Measurements from ENCODE around the gene PPP2R2C.

The PPP2R2C gene

DNA sequence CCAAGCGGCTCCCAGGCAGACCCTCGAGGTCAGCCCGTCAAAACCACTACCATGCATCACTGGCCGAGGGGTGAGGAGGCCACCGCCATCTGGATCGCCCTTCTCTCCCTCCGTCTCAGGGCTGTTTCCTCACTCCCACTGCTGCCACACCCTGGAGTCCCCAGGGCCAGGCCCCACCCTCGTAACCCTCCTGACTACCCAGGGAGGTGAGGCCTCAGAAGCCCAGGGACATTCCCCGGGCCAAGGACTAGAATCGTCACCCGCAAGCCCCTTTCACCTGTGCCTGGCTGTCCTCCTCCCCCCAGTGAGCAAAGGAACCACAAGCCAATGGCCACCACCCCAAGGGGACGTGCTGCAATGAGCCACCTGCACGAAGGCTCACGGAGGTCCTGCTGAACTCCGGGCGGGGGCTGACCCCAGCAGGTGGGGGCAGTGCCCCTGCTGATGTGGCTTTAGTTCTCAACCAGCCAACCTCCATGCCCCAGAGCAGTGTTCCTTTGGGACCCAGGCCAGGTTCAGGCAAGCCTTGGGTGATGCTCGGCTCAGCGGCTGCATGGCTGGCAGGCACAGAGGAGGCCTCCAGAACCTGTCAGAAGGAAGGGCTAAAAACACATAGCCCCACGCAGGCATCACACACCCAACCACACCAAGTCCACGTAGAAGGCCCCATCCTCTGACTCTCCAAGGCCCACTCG is 23.8 kb downstream of the PPP2R2C start:
- DNase-seq (ENCODE audit: low read depth), result no peak

DNA sequence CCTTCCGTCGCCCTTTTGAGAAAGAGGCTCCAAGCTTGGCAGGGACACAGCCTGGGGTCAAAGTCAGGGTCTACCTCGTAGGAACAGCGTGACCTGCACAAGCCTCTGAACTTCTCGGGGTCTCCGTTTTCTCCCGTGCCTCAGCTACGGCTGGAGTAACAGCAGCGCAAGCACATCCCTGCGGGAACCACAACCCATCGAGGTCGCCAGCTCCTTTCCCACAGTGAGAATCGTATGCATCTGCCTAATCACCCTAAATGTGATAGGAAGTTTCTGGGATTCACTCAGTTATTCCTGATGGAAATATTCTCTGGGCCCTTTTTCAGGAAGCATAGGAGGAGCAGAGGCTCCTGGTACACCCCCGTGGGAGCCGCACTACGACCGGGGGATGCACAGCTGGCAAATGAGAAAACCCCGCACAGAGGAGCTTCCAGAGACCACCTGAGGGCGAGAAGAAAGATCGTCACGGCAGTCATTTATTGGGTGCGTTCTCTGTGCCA is 24.7 kb downstream of the PPP2R2C start:
- no peak for DNase-seq (ENCODE audit: low read depth)

DNA sequence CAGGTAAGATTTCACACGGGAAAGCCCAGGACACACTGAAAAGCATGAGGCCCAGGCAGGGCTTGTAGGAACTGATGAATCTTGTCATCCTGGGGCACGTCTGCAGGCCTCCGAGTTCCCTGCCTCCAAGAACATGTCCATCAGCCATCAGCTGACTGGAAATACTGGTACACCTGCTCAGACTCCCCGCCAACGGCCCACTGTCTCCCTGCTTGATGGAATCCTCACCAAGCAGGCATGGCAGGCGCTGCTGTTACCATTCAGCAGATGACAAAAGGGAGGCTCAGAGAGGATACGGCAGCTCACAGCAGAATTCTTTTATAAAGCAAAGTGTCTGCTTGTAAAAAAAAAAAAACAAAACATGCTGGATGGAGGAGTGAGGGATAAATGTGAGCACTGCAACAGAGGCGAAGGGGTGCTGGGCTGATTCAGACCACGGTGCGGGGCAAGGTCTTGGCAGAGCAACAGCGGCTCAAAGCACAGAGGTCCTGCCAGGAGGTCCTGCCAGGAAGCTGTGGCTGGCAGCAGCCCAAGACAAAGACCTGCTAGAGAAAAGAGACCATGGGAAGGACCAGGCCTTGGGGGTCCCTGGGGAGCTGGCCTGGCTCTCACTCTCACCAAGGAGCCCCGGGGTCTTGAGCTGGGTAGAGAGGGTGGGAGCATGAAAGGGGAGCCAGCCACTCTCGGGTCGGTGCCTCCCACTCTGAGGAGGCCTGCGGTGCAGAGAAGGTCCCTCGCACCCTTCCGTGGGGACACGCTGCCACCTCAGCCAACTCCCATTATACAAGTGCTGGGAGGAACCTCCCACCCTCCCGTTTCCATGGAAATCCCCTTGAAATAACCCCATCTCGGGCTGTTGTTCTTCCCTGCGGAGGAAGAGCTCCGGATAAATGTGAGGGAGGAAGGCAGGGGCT is 25.6 kb downstream of the PPP2R2C start:
- DNase-seq (ENCODE audit: low read depth), result no peak

DNA sequence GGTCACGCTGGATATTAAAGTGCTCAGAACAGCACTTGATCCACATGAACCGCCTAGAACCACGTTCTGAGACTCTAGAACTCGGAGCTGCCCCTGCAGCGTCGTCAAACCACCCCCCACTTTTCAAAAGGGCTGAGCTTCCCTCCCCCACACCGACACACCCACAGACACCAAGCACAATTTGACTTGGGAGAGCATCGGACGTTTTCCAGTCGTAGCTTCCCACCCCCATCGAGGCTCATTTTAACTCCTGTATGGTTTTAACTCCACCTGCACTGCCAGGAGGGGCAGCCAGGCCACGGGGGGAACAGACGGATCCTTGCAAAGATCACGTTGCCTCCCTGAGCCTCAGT is 26.3 kb downstream of the PPP2R2C start:
- no peak for DNase-seq (ENCODE audit: low read depth)

DNA sequence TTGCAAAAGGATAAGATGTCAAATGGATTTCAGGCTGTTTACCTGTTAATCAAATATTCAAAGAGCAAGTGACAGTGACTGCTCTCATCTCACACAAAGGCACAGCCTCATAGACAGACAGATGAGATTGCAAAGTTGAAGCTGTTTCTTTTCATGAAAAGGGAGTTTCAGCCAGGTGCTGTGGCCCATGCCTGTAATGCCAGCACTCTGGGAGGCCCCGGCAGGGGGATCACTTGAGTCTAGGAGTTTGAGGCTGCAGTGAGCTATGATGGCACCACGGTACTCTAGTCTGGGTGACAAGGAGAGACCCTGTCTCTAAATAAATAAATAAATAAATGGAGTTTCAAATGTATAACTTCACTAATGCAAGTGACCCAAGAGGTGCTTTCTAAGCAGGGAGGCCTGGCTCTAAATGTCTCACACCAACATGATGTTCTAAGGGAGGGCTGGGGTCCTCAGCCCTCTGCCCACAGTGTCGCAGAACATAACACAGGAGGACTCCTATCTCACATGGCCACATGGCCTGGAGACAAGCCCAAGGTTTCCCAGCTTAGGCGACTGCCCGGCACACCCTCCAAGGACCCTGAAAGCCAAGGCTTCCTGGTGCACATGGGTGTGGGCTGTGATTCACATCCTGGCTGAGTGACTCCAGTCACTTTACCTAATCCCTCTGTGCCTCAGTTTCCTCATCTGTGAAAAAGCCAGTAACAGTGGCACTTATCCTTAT is 26.8 kb downstream of the PPP2R2C start:
- no peak for DNase-seq (ENCODE audit: low read depth)

- no peak for DNase-seq (ENCODE audit: low read depth)
Observed at GRCh38 chr4:6444582-6444981, 27.8 kb downstream of the PPP2R2C start.

GRCh38 chr4:6443035-6444023 is 29.1 kb downstream of the PPP2R2C start:
- no peak for DNase-seq (ENCODE audit: low read depth)

- no peak for DNase-seq (ENCODE audit: low read depth)
Observed at GRCh38 chr4:6442555-6442954, 29.9 kb downstream of the PPP2R2C start.

DNA sequence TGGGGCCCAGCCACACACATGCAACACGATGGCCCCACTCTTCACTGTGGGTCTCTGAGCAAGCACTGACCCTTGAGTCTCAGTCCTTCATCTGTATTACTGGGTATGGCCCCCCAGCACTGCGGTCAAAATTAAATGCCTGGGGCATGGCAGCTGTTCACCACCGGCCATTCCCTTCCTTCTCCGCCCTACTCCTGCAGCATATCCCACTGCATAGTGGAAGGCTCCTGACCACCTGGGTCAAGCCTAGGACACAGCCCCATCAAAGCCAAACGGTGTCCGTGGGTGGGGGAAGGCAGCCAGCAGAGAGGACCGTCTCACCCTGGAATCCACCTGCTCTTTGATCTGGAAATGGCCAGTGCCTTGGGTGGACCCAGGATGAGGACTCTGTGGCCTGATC is 30.7 kb downstream of the PPP2R2C start:
- no peak for DNase-seq (ENCODE audit: low read depth)

DNA sequence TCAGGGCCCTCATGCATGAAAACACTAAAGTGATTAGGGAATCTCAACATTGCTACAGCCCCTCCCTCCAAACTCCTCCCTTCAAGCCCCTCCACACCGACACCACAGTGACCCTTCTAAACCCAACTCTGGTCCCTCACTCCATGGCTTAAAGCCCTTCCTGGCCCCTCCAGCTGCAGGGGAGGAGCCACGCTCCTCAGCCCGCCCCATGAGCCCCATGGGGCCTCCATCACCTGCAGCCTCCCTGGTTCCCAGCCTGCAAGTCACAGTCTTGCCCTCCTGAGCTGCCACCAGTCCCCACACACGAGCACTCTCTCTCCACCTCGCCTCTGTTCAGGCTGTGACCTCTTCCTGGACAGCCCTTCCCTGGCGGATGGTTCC is 31.2 kb downstream of the PPP2R2C start:
- DNase-seq (ENCODE audit: low read depth), result no peak

- DNase-seq (ENCODE audit: low read depth), result no peak
Observed at GRCh38 chr4:6440506-6441201, 31.8 kb downstream of the PPP2R2C start.

DNA sequence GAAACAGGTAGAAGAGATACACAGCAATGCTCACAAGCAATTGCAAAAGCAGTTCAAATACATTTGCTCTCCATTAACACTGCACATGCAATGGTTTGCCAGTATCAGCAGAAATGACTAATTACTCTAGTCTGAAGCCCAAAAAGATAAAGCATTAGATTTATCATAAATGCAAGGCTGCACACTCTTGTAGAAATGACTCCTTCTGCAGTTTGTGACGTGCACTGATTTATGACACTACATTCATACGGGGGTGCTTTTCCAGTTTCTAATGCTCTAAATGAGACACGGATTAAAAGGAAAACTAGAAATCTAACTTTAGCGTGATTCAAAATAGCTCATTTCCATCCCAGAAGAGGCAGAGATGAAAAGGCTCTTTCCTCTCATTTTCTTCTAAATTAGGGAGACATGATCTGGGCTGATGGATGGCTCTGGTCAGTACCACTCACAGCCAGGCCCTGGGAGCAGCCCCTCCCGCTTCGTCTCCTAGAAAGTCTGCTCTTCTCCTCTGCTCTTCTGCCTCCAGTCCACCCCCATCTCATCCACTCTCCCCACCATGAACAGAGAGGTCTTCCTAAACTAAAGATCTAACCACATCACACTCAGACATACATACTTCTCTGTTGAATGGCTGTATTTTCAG is 33.2 kb downstream of the PPP2R2C start:
- no peak for DNase-seq (ENCODE audit: low read depth)

DNA sequence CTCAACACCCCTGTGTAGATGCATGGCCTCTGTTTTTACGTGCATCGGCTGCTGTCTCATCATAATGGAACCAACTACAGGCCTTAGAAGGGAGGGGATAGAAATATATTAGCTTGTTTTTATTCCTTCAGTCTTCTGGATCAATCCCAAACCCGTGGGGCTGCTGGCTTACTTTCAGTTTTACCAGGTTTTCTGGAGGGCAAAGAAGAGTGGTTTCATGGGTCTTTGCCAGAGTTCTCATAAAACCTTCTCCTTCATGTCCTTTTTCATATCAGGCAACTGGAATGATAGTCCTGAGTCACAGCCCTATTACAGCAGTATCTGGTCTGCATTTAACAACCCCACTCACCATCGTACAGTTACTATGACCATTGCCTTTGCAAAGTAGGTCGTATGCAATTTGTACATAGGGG is 34.6 kb downstream of the PPP2R2C start:
- DNase-seq (ENCODE audit: low read depth), result no peak

DNA sequence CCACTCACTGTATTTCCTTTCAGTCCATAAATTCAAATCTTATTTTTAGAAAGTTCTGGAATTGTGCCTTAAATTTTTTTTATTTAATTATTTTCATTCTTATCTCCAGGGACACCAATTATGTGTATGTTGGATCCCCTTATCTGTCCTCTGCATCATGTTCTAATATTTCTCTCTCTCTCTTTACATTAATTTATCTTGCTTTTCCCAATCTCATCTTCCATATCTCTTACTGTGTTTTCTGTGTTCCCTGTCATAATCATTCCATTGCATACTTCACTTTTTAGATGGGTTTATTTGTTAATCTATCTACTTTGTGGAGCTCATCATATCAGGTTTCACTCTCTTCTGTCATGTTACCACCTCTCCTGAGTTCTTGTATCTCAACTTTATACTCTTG is 37.4 kb downstream of the PPP2R2C start:
- DNase-seq (ENCODE audit: low read depth), result no peak

- no peak for DNase-seq (ENCODE audit: low read depth)
Observed at GRCh38 chr4:6430927-6431326, 41.5 kb downstream of the PPP2R2C start.

DNA sequence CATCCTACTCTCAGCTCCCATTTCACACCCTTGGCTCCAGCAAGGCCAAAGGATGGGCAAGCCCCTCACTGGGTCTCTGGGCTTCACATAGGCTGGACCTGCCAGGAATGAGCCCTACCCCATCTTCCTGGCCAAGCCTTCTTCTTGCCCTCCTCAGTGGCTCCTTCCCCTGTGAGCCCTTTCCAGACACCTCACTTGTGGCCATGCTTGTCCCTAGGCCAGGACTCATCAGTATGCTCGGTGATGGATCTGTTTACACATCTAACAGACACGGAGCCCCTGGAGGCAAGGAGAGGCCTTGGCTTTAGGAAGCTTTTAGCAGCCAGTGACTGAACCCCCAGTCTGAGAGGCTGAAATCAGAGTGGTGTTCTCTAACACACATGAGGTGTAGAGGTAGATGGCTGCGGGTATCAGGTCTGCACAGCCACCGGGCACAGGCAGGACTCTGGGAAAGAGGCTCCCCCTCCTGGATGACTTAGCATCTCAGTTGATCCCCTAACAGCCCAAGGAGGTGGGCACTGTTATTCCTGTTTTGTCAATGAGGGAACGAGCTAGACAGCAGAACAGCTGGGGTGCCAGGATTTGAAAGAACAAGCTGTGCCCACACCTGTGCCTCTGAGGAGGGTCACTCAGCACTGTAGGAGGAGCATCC is 44.8 kb downstream of the PPP2R2C start:
- DNase-seq (ENCODE audit: low read depth), result no peak

DNA sequence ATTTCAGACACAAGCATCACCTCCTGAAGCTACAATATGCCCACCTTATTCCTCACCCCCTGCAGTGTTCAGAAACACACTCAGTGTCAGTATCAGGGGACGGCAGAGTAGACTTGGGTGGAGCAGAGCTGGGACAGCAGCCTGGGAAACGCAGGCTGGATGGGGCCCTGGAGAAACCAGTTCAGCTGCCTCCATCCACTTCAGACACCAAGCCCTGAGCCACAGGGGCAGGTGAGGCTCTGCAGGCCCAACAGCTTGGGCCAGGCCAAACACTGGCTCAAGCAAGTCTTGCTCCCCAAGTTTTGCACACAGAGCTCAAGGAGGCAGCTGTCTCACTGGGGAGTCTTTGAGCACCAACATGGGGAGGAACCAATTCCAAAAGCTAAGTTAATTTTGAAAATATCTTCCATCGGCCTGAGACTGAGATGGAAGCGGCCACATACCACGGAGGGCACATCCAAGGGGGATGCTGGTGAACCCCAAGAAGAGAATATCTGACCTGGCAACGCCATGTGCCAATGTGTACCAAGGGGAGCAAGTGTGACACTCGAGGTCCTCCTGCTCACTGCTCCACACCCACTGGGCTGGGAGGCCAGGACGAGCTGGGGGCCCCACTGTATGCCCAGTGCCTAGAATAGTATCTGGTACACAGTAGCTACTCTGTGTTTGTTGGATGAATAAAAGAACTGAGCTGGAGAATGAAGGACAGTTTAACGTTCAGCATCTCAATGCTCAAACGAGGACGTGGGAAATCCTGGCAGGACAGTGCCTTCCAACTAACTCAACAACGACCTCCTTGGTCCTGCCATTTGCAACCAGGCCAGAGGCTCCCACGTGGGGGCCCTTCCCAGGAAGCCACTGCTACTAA is 45.6 kb downstream of the PPP2R2C start:
- DNase-seq (ENCODE audit: low read depth), result no peak

- no peak for DNase-seq (ENCODE audit: low read depth)
Observed at GRCh38 chr4:6425911-6426310, 46.5 kb downstream of the PPP2R2C start.

DNA sequence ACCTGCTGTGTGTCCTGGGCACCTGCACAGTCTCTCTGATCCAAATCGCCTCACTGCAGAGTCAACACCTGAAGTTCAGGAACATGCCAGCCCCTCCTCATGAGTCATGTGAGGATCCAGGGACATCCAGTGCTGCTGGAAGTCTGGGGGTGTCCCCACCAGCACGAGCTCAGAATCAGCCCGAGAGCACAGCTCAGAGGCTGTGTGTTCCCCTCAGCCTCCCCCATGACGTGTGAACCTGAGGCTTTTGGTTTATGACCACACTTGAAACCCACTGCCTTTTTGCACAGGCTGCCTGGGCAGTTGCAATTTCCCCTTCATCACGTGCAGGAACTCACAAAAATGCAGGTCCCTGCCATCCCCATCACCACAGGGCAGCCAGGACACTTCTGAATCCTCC is 47.1 kb downstream of the PPP2R2C start:
- no peak for DNase-seq (ENCODE audit: low read depth)
